Measurements from ENCODE around the gene PGM5.

DNA sequence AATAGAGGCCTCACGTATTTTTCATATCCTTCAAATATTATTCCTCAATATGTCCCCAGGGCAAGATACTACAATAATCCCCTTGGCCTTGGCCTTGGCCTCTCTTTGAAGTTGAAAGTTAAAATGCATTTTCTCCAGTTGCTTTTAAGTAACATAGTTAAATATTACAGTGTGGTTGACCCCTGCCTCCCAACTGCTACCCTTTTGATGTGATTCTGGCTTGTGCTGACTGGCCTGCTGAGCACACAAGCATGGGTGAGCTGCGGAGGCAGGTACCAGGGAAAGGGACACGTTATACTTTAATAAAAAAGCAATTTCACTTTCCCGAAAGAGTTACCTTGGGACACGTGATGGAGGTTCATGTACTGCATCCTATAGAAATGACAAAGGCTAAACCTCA, 202.1 kb downstream of the PGM5 start:
- no peak for TF ChIP-seq POLR2A (IDR thresholded peaks at IDR 0.05; ENCODE audit: low read depth)
- TF ChIP-seq, protein P1, sequence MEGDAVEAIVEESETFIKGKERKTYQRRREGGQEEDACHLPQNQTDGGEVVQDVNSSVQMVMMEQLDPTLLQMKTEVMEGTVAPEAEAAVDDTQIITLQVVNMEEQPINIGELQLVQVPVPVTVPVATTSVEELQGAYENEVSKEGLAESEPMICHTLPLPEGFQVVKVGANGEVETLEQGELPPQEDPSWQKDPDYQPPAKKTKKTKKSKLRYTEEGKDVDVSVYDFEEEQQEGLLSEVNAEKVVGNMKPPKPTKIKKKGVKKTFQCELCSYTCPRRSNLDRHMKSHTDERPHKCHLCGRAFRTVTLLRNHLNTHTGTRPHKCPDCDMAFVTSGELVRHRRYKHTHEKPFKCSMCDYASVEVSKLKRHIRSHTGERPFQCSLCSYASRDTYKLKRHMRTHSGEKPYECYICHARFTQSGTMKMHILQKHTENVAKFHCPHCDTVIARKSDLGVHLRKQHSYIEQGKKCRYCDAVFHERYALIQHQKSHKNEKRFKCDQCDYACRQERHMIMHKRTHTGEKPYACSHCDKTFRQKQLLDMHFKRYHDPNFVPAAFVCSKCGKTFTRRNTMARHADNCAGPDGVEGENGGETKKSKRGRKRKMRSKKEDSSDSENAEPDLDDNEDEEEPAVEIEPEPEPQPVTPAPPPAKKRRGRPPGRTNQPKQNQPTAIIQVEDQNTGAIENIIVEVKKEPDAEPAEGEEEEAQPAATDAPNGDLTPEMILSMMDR (IDR thresholded peaks at IDR 0.05) = no peak
